ENCODE data around the gene NF1. TPM values are rescaled to one million over a fixed set of nuclear protein-coding genes. Genes with fewer than 3 reads are reported as not detected.
"Not testable (repeated sequence)": the region's sequence is repeated elsewhere in the genome, so short reads cannot be mapped to it uniquely, and the experiment has no call there.

NF1 gene, protein sequence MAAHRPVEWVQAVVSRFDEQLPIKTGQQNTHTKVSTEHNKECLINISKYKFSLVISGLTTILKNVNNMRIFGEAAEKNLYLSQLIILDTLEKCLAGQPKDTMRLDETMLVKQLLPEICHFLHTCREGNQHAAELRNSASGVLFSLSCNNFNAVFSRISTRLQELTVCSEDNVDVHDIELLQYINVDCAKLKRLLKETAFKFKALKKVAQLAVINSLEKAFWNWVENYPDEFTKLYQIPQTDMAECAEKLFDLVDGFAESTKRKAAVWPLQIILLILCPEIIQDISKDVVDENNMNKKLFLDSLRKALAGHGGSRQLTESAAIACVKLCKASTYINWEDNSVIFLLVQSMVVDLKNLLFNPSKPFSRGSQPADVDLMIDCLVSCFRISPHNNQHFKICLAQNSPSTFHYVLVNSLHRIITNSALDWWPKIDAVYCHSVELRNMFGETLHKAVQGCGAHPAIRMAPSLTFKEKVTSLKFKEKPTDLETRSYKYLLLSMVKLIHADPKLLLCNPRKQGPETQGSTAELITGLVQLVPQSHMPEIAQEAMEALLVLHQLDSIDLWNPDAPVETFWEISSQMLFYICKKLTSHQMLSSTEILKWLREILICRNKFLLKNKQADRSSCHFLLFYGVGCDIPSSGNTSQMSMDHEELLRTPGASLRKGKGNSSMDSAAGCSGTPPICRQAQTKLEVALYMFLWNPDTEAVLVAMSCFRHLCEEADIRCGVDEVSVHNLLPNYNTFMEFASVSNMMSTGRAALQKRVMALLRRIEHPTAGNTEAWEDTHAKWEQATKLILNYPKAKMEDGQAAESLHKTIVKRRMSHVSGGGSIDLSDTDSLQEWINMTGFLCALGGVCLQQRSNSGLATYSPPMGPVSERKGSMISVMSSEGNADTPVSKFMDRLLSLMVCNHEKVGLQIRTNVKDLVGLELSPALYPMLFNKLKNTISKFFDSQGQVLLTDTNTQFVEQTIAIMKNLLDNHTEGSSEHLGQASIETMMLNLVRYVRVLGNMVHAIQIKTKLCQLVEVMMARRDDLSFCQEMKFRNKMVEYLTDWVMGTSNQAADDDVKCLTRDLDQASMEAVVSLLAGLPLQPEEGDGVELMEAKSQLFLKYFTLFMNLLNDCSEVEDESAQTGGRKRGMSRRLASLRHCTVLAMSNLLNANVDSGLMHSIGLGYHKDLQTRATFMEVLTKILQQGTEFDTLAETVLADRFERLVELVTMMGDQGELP (N-terminal part only)
- 28.4 and 33.2 TPM in 2 replicates for total RNA-seq

DNA sequence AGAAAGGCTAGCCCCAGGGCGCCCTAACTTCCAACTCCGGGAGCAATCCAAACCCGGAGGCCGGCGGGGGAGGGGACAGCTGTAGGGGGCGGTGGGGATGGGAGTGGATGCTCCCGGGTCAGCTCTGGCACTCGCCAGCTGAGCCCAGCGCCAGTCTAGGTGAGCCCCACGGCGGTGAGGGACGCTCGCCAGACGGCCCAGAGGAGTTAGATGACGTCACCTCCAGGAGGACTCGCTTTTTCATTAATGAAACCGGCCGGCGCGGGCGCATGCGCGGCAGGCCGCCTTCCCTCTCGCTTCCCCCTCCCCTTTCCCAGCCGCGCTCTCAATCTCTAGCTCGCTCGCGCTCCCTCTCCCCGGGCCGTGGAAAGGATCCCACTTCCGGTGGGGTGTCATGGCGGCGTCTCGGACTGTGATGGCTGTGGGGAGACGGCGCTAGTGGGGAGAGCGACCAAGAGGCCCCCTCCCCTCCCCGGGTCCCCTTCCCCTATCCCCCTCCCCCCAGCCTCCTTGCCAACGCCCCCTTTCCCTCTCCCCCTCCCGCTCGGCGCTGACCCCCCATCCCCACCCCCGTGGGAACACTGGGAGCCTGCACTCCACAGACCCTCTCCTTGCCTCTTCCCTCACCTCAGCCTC is at the start of gene NF1:
Gene NF1 (plus strand): TSS at position 378 of the 636 bp plus-strand sequence. CDS start 333 bp downstream, outside the sequence.
- Histone ChIP-seq H3K4me3 (ENCODE audit: low read depth, low read length) (peak within 1 kb of the TSS; percentile 97), H3K36me3 (ENCODE audit: control insufficient read depth, insufficient read depth, low read length) (no peaks in the 10 kb centered on the region), H3K27me3 (ENCODE audit: control insufficient read depth, insufficient read depth, low read length) (no peaks in the 10 kb centered on the region)
- DNase-seq (ENCODE audit: low read depth), result peak; percentile 82
- TF ChIP-seq, protein P1, sequence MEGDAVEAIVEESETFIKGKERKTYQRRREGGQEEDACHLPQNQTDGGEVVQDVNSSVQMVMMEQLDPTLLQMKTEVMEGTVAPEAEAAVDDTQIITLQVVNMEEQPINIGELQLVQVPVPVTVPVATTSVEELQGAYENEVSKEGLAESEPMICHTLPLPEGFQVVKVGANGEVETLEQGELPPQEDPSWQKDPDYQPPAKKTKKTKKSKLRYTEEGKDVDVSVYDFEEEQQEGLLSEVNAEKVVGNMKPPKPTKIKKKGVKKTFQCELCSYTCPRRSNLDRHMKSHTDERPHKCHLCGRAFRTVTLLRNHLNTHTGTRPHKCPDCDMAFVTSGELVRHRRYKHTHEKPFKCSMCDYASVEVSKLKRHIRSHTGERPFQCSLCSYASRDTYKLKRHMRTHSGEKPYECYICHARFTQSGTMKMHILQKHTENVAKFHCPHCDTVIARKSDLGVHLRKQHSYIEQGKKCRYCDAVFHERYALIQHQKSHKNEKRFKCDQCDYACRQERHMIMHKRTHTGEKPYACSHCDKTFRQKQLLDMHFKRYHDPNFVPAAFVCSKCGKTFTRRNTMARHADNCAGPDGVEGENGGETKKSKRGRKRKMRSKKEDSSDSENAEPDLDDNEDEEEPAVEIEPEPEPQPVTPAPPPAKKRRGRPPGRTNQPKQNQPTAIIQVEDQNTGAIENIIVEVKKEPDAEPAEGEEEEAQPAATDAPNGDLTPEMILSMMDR (IDR thresholded peaks at IDR 0.05; ENCODE audit: insufficient read depth, low read length, severe bottlenecking), result peak; percentile 3
- FAIRE-seq, result no peak

DNA sequence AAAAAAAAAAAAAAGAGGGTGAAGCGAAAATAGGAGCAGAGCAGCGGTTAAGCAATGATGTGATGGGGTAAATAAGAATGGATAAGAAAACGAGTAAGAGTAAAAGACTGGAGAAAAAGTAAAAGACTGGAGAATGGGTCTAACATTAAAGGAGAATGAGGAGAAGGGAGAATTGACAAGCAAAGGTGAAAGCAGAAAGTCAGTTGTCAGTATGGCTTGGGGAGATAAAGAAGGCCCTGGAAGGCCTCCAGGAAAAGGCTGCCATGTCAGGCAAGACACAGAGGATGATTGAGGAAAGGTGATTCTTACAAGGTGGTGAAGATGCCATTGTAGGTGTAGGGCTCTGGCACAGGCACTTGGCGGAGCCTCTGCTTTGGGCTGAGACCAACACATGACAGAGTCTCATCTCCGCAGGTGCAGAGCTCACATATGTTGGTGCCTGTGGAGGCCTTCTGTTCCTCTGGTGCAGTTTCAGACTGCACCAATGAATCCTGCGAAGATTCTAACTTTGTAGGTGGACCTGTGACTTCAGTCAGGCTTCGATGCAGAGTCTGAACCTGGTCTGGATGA is 47.8 kb upstream of the NF1 start:
- H3K36me3 ChIP-seq (ENCODE audit: control insufficient read depth, insufficient read depth, low read length); DNase-seq (ENCODE audit: low read depth); H3K27me3 ChIP-seq (ENCODE audit: control insufficient read depth, insufficient read depth, low read length); H3K4me3 ChIP-seq (ENCODE audit: low read depth, low read length); FAIRE-seq: not testable (repeated sequence)

- H3K27me3 ChIP-seq (ENCODE audit: control insufficient read depth, insufficient read depth, low read length), result no peaks in the 10 kb centered on the region
- no peak for FAIRE-seq
- DNase-seq (ENCODE audit: low read depth), result no peak
- no peak overlapping the region for H3K4me3 ChIP-seq (ENCODE audit: low read depth, low read length)
- H3K36me3 ChIP-seq (ENCODE audit: control insufficient read depth, insufficient read depth, low read length), result no peaks in the 10 kb centered on the region
- TF ChIP-seq, protein P1 (IDR thresholded peaks at IDR 0.05; ENCODE audit: insufficient read depth, low read length, severe bottlenecking), result no peak
Measured at GRCh38 chr17:31048142-31048541, 46.6 kb upstream of the NF1 start.

- TF ChIP-seq, protein P1 (IDR thresholded peaks at IDR 0.05; ENCODE audit: insufficient read depth, low read length, severe bottlenecking), result no peak
- DNase-seq (ENCODE audit: low read depth) (peak; percentile 44), FAIRE-seq (no peak)
- no peak overlapping the region for H3K4me3 ChIP-seq (ENCODE audit: low read depth, low read length)
- H3K36me3 ChIP-seq (ENCODE audit: control insufficient read depth, insufficient read depth, low read length), result no peaks in the 10 kb centered on the region
- H3K27me3 ChIP-seq (ENCODE audit: control insufficient read depth, insufficient read depth, low read length), result no peaks in the 10 kb centered on the region
Measured at GRCh38 chr17:31048780-31049179, 46.0 kb upstream of the NF1 start.

DNA sequence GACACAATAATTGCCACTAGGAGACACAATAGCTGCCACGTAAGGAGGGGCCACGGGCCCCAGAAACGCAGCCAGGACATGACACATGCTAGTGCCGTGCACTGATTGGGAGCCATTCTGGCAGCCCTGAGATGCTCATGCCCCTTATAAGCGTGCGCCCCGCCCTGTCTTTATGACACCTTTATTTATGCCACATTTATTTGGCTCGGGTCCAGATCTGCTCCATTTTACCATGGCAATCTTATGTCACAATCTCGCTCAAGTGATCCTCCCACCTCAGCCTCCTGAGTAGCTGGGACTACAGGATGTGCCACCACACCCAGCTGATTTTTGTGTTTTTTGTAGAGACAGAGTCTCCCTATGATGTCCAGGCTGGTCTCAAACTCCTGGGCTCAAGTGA is 43.8 kb upstream of the NF1 start:
- TF ChIP-seq, protein P1 (IDR thresholded peaks at IDR 0.05; ENCODE audit: insufficient read depth, low read length, severe bottlenecking), result no peak
- DNase-seq (ENCODE audit: low read depth), result no peak
- Histone ChIP-seq H3K4me3 (ENCODE audit: low read depth, low read length) (no peak overlapping the region), H3K27me3 (ENCODE audit: control insufficient read depth, insufficient read depth, low read length) (no peaks in the 10 kb centered on the region), H3K36me3 (ENCODE audit: control insufficient read depth, insufficient read depth, low read length) (no peaks in the 10 kb centered on the region)
- no peak for FAIRE-seq

All from bronchial epithelial cell (primary cell).